GM23338 (cell line): ENCODE data around the gene PDE6C. TPM values are rescaled to one million over a fixed set of nuclear protein-coding genes. Genes with fewer than 3 reads are reported as not detected.

ENCODE experiments used
- ATAC-seq: fragments of 200-7000 bp; cut with Tn5 transposase; 3 replicates; pipeline ENCODE4 v1.9.1; 2020
- DNase-seq: peaks from one replicate; pipeline ENCODE4 v3.0.0-alpha.2; 2015; ENCODE audit warnings: low spot score
- H2AFZ ChIP-seq: fragments of 200-600 bp; sonication (generic); 2 replicates; pipeline ENCODE4 v1.8.0; 2016; ENCODE audit warnings: antibody characterized with exemption, mild to moderate bottlenecking, moderate library complexity
- H3F3A ChIP-seq: fragments of 200-600 bp; sonication (generic); replicated peaks from 2 replicates; pipeline ENCODE4 v1.8.0; 2017; ENCODE audit warnings: antibody characterized with exemption, mixed run types, low read depth
- H3K27ac ChIP-seq: fragments of 200-600 bp; sonication (generic); 2 replicates; pipeline ENCODE4 v1.6.1; 2016; ENCODE audit warnings: low read depth
- H3K27me3 ChIP-seq: fragments of 200-600 bp; sonication (generic); 2 replicates; pipeline ENCODE4 v1.8.0; 2016; ENCODE audit warnings: mild to moderate bottlenecking, mixed run types, moderate library complexity; ENCODE audit not compliant: insufficient read depth
- H3K36me3 ChIP-seq: fragments of 200-600 bp; sonication (generic); 2 replicates; pipeline ENCODE4 v1.8.0; 2016; ENCODE audit warnings: mild to moderate bottlenecking; ENCODE audit not compliant: insufficient read depth
- H3K4me1 ChIP-seq: fragments of 200-600 bp; sonication (generic); 2 replicates; pipeline ENCODE4 v1.8.0; 2016; ENCODE audit warnings: mild to moderate bottlenecking, moderate library complexity; ENCODE audit not compliant: insufficient read depth
- H3K4me2 ChIP-seq: fragments of 200-600 bp; sonication (generic); 2 replicates; pipeline ENCODE4 v1.7.1; 2017; ENCODE audit warnings: mixed run types
- H3K4me3 ChIP-seq: fragments of 200-600 bp; sonication (generic); 2 replicates; pipeline ENCODE4 v1.6.1; 2016; ENCODE audit warnings: mixed run types
- H3K79me2 ChIP-seq: fragments of 200-600 bp; sonication (generic); replicated peaks from 2 replicates; pipeline ENCODE4 v1.8.0; 2017; ENCODE audit warnings: mild to moderate bottlenecking; ENCODE audit not compliant: insufficient read depth
- H3K9me2 ChIP-seq: fragments of 200-600 bp; sonication (generic); 2 replicates; pipeline ENCODE4 v1.8.0; 2017; ENCODE audit not compliant: insufficient read depth
- H4K20me1 ChIP-seq: fragments of 200-600 bp; sonication (generic); replicated peaks from 2 replicates; pipeline ENCODE4 v1.8.0; 2017; ENCODE audit warnings: mild to moderate bottlenecking; ENCODE audit not compliant: insufficient read depth
- H3K27ac Mint-ChIP-seq: 2 replicates; pipeline ENCODE4 v1.8.0; 2020; ENCODE audit warnings: inconsistent platforms, mild to moderate bottlenecking, moderate library complexity, mixed read lengths
- H3K27me3 Mint-ChIP-seq: 3 replicates; pipeline ENCODE4 v1.8.0; 2022; ENCODE audit warnings: low read depth, mild to moderate bottlenecking, moderate library complexity, mixed read lengths, inconsistent platforms; ENCODE audit not compliant: insufficient read depth, poor library complexity
- H3K36me3 Mint-ChIP-seq: 3 replicates; pipeline ENCODE4 v1.8.0; 2021; ENCODE audit warnings: low read depth, mild to moderate bottlenecking, inconsistent platforms, moderate library complexity, mixed read lengths
- H3K4me1 Mint-ChIP-seq: 3 replicates; pipeline ENCODE4 v1.8.0; 2020; ENCODE audit warnings: mild to moderate bottlenecking, inconsistent platforms, mixed read lengths
- H3K4me3 Mint-ChIP-seq: 3 replicates; pipeline ENCODE4 v1.8.0; 2021; ENCODE audit warnings: moderate library complexity, mild to moderate bottlenecking, inconsistent platforms, mixed read lengths
- H3K9me3 Mint-ChIP-seq: 3 replicates; pipeline ENCODE4 v1.8.0; 2020; ENCODE audit warnings: moderate library complexity, mild to moderate bottlenecking, inconsistent platforms, mixed read lengths
- CREB1 ChIP-seq: fragments of 250-450 bp; sonication (Bioruptor Pico); IDR thresholded peaks from 2 replicates; pipeline ENCODE4 v1.5.0; 2020; ENCODE audit warnings: low read depth, mild to moderate bottlenecking, moderate library complexity
- ETS1 ChIP-seq: IDR thresholded peaks from 2 replicates; pipeline ENCODE4 v1.6.1; 2016; ENCODE audit warnings: antibody characterized with exemption
- EZH2 ChIP-seq: fragments of 200-600 bp; sonication (generic); IDR thresholded peaks from one replicate; pipeline ENCODE4 v1.8.0; 2017; ENCODE audit warnings: antibody characterized with exemption, mild to moderate bottlenecking, low read depth; ENCODE audit not compliant: unreplicated experiment
- EZH2phosphoT487 ChIP-seq: fragments of 200-600 bp; sonication (generic); IDR thresholded peaks from one replicate; pipeline ENCODE4 v1.8.1; 2018; ENCODE audit warnings: antibody characterized with exemption; ENCODE audit not compliant: unreplicated experiment
- JUNB ChIP-seq: IDR thresholded peaks from one replicate; pipeline ENCODE4 v1.6.1; 2016; ENCODE audit warnings: antibody characterized with exemption; ENCODE audit not compliant: unreplicated experiment
- POLR2AphosphoS5 ChIP-seq: IDR thresholded peaks from 2 replicates; pipeline ENCODE4 v1.6.1; 2016; ENCODE audit warnings: antibody characterized with exemption, low read depth
- STAT1 ChIP-seq: IDR thresholded peaks from one replicate; pipeline ENCODE4 v1.6.1; 2016; ENCODE audit warnings: antibody characterized with exemption; ENCODE audit not compliant: unreplicated experiment
- ZNF114 ChIP-seq: fragments of 250-450 bp; sonication (Bioruptor Pico); IDR thresholded peaks from 2 replicates; pipeline ENCODE4 v1.5.0; 2020; ENCODE audit warnings: mild to moderate bottlenecking, moderate library complexity
- ZNF331 ChIP-seq: fragments of 250-450 bp; sonication (Bioruptor Pico); IDR thresholded peaks from 2 replicates; pipeline ENCODE4 v1.5.0; 2020; ENCODE audit warnings: low read depth, mild to moderate bottlenecking, moderate library complexity
- ZNF462 ChIP-seq: fragments of 250-450 bp; sonication (Bioruptor Pico); IDR thresholded peaks from 2 replicates; pipeline ENCODE4 v1.5.0; 2020; ENCODE audit warnings: mild to moderate bottlenecking, moderate library complexity
- polyA plus RNA-seq: library from polyadenylated mRNA; unstranded; fragments of >200 nt; fragmentation: Nextera tagmentation; extraction: Ambion mirVana; gene quantifications from 2 replicates; pipeline ENCODE4 v1.2.1, GENCODE V29; 2016
- total RNA-seq: library from RNA; depleted of rRNA; stranded (reverse); fragments of >200 nt; shearing (Covaris generic); gene quantifications from 2 replicates; pipeline ENCODE4 v1.2.3, GENCODE V29; 2014

Gene PDE6C
- total and polyA plus RNA-seq, 2 experiments from 2014 or later = 0.06 TPM; not detected in 1

- H4K20me1 ChIP-seq = no peaks in the 10 kb centered on the region
- no peaks in the 10 kb centered on the region for H3K27me3 ChIP-seq
- H3K4me3 ChIP-seq = no peak overlapping the region
- no peak overlapping the region for H3K27ac ChIP-seq
- H3K27me3 Mint-ChIP-seq = no peaks in the 10 kb centered on the region
- H2AFZ ChIP-seq = no peak overlapping the region
- H3K36me3 Mint-ChIP-seq = no peaks in the 10 kb centered on the region
- H3K36me3 ChIP-seq = no peaks in the 10 kb centered on the region
- no peaks in the 10 kb centered on the region for H3K9me3 Mint-ChIP-seq
- no peak overlapping the region for H3K4me3 Mint-ChIP-seq
- no peaks in the 10 kb centered on the region for H3K79me2 ChIP-seq
- no peak for ATAC-seq
- H3F3A ChIP-seq = no peaks in the 10 kb centered on the region
- no peak overlapping the region for H3K27ac Mint-ChIP-seq
- no peak overlapping the region for H3K4me2 ChIP-seq
- H3K4me1 Mint-ChIP-seq = peaks cover 4% of the 10 kb centered on the region; the same call in 1 of the 3 replicates
- TF ChIP-seq STAT1 (no peak), CREB1 (no peak), EZH2 (no peak)
- no peaks in the 10 kb centered on the region for H3K4me1 ChIP-seq
- no peak for DNase-seq
- no peaks in the 10 kb centered on the region for H3K9me2 ChIP-seq
These were observed 27.5 kb downstream of the PDE6C start for GRCh38 chr10:93639791-93640190.

GRCh38 chr10:93652857-93653256, 40.5 kb downstream of the PDE6C start:
- Histone ChIP-seq H3K4me2 (no peak overlapping the region), H4K20me1 (no peaks in the 10 kb centered on the region; the same call in 1 of the 2 replicates), H2AFZ (no peak overlapping the region), H3K79me2 (no peaks in the 10 kb centered on the region), H3K4me3 (no peak overlapping the region), H3K27me3 (no peaks in the 10 kb centered on the region), H3K9me2 (no peaks in the 10 kb centered on the region), H3F3A (no peaks in the 10 kb centered on the region), H3K36me3 (no peaks in the 10 kb centered on the region), H3K4me1 (no peaks in the 10 kb centered on the region), H3K27ac (no peak overlapping the region)
- H3K27me3 Mint-ChIP-seq = peaks cover 3% of the 10 kb centered on the region
- TF ChIP-seq EZH2phosphoT487 (no peak), POLR2AphosphoS5 (no peak), ZNF462 (CRISPR knock-in tag) (no peak), ETS1 (no peak), ZNF114 (CRISPR knock-in tag) (no peak), EZH2 (no peak), STAT1 (no peak), ZNF331 (CRISPR knock-in tag) (no peak), CREB1 (no peak), JUNB (no peak)
- H3K27ac Mint-ChIP-seq = no peak overlapping the region
- H3K36me3 Mint-ChIP-seq = no peaks in the 10 kb centered on the region
- no peaks in the 10 kb centered on the region for H3K4me1 Mint-ChIP-seq
- ATAC-seq (no peak), DNase-seq (no peak)
- no peak overlapping the region for H3K4me3 Mint-ChIP-seq
- no peaks in the 10 kb centered on the region for H3K9me3 Mint-ChIP-seq
